Measurements from ENCODE around the gene UFM1.

Gene UFM1

DNA sequence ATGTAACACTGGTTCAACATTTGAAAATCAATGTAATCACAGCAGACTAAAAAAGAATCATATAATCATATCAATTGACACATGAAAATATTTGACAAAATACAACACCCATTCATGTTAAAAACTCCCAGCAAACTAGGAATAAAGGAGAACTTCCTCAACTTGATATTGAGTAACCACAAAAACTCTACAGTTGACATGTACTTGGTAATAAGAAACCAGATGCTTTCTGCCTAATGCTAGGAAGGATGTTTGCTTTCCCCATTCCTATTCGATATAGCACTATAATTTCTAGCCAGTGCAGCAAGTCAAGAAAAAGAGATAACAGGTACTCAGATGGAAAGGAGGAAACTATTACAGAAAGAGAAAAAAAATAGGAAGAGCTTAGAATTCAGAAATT is 26.9 kb downstream of the UFM1 start:
- no peaks in the 10 kb centered on the region for H4K20me1 ChIP-seq
- no peak for TF ChIP-seq Cebpa-rat (IDR thresholded peaks at IDR 0.05)
- peak overlapping the region in 5 of 11 experiments; percentile 8 to 43 (median 29); a peak in 10 of 22 replicates for H3K4me2 ChIP-seq
- H3K36me3 ChIP-seq = no peaks in the 10 kb centered on the region
- no peak overlapping the region for H3K9ac ChIP-seq
- peaks cover 0 to 12% (median 10%) of the 10 kb centered on the region in 10 experiments; a peak in 15 of 20 replicates for H3K4me1 ChIP-seq
- no peaks in the 10 kb centered on the region for H3K27me3 ChIP-seq
- H3K4me3 ChIP-seq = no peak overlapping the region
- H3K9me3 ChIP-seq (replicated peaks in 1 of 11) = peaks cover 0 to 7% (median 4%) of the 10 kb centered on the region in 11 experiments; a peak in 3 of 22 replicates
- H3K27ac ChIP-seq = no peak overlapping the region; a peak in 1 of 22 replicates

DNA sequence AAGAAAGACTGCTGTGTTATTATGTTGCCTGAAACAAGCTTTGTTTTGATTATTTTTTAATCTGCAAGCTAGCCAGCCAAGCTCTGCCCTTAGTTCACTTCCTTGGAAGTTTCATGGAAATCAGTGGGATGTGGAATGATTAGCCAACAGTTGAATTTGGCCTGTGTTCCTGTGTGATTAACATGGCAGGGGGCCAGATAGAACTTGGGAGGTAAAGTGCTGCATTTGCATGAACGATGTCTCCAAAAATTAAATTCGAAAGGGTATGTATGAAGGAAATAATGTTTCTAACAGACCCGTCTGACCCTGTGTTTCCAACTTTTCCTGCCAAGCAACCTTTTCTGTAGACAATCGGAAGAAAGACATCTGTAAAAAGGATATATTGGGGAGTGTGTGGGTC is 32.2 kb downstream of the UFM1 start:
- no peak overlapping the region for H3K4me2 ChIP-seq
- no peak overlapping the region for H3K4me3 ChIP-seq
- H3K9me3 ChIP-seq (replicated peaks in 1 of 11) = no peaks in the 10 kb centered on the region
- H3K36me3 ChIP-seq = no peaks in the 10 kb centered on the region
- H3K27me3 ChIP-seq = no peaks in the 10 kb centered on the region
- H3K27ac ChIP-seq = no peak overlapping the region
- H4K20me1 ChIP-seq = no peaks in the 10 kb centered on the region
- no peak for TF ChIP-seq Cebpa-rat (IDR thresholded peaks at IDR 0.05)
- no peak overlapping the region for H3K9ac ChIP-seq
- H3K4me1 ChIP-seq = peaks cover 0 to 3% (median 2%) of the 10 kb centered on the region in 10 experiments; a peak in 11 of 20 replicates

DNA sequence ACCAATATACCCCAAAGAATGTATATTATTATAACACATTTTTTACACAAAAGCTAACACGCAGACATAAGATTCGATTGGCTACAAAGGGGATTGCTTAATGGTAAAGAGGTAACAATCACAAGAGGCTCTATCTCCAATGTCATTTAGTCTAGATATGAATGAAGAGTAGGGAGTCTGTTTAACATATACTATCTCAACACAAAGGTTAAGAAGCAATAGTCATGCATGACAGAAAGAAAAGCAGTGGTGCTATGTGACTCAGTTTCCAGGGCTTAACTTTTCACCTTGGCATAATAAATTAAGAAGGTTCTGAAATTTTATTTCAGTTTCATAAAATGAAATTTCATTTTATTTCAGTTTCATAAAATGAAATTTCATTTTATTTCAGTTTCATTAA is 33.3 kb downstream of the UFM1 start:
- Histone ChIP-seq H3K4me3 (no peak overlapping the region), H3K36me3 (no peaks in the 10 kb centered on the region), H3K4me2 (no peak overlapping the region), H3K4me1 (no peaks in the 10 kb centered on the region; a peak in 1 of 20 replicates), H3K9ac (no peak overlapping the region), H3K9me3 (replicated peaks in 1 of 11) (no peaks in the 10 kb centered on the region), H3K27ac (no peak overlapping the region), H4K20me1 (no peaks in the 10 kb centered on the region), H3K27me3 (no peaks in the 10 kb centered on the region)
- no peak for TF ChIP-seq Cebpa-rat (IDR thresholded peaks at IDR 0.05)

DNA sequence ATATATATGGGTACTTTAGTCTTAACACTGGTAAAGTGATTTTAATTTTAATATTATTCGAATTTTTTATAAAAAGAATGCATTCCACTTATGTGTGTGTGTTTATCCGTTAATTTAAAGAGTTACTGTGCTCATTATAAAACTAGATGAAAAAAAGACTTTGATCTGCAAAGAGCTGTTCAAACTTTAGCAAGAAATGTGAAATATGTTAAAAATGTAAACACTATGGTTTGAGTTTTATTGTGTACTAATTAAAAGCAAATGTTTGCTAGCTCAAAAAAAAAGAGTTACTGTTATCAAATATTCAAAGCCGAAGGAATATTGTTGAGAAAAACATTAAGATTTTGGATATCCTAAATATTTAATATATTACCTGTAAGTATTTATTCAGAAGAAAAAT is 34.5 kb downstream of the UFM1 start:
- H4K20me1 ChIP-seq = no peaks in the 10 kb centered on the region
- H3K4me2 ChIP-seq = no peak overlapping the region
- no peaks in the 10 kb centered on the region for H3K36me3 ChIP-seq
- no peaks in the 10 kb centered on the region; a peak in 1 of 20 replicates for H3K4me1 ChIP-seq
- H3K4me3 ChIP-seq = no peak overlapping the region
- no peak overlapping the region for H3K27ac ChIP-seq
- TF ChIP-seq Cebpa-rat (IDR thresholded peaks at IDR 0.05) = no peak
- no peak overlapping the region for H3K9ac ChIP-seq
- H3K27me3 ChIP-seq = no peaks in the 10 kb centered on the region
- no peaks in the 10 kb centered on the region for H3K9me3 ChIP-seq (replicated peaks in 1 of 11)

DNA sequence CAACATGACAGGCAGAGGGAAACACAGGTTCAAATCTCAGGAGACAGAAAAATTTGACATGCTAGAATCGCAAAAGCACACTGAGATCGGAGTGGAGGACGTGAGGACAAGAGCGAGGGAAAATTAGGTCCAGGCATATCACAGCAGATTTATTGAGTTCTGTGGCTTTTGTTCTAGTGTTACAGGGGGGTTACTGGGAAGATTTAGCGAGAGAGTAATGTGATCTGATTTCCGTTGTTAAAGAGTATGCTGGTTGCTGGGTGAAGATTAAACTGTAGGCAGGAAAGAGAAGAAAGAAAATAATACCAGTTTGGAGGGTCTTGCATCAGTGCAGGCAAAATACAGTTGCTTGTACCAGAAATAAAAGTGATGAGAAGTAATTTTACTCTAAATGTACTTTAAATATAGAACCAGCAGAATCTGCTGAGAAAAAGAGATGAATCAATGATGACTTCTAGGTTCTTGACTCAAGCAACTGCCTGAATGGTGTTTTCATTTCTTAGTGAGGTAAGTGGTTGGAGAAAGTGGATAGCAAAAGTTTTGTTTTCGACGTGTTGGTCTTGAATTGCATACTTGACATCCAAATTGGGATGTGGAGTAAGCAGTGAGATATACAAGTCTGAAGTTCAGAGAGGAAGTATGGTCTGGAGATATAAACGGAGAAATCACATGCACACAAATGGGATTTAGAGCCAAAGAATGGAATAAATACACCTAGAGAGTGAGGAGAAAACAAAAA is 35.7 kb downstream of the UFM1 start:
- H4K20me1 ChIP-seq = no peaks in the 10 kb centered on the region
- no peaks in the 10 kb centered on the region for H3K36me3 ChIP-seq
- no peak for TF ChIP-seq Cebpa-rat (IDR thresholded peaks at IDR 0.05)
- H3K9me3 ChIP-seq (replicated peaks in 1 of 11) = peaks cover 0 to 3% (median 2%) of the 10 kb centered on the region in 11 experiments; a peak in 15 of 22 replicates
- no peak overlapping the region for H3K27ac ChIP-seq
- H3K4me1 ChIP-seq = no peaks in the 10 kb centered on the region; a peak in 1 of 20 replicates
- no peak overlapping the region for H3K4me2 ChIP-seq
- no peak overlapping the region for H3K9ac ChIP-seq
- H3K4me3 ChIP-seq = no peak overlapping the region
- no peaks in the 10 kb centered on the region for H3K27me3 ChIP-seq

DNA sequence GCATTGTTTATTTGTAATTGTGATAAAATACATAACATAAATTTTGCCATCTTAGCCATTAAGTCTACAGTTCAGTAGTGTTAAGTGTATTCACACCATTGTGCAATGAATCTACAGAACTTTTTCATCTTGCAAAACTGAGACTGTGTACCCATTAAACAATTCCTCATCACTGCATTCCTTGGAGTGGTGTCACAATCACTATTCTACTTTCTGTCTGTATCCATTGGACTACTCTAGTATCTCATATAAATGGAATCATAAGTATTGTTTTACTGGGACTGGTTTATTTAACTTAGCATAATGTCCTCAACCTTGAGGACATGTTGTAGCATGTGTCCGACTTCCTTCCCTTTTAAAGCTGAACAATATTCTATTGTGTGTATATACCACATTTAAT is 36.8 kb downstream of the UFM1 start:
- no peak for TF ChIP-seq Cebpa-rat (IDR thresholded peaks at IDR 0.05)
- no peaks in the 10 kb centered on the region for H4K20me1 ChIP-seq
- no peaks in the 10 kb centered on the region for H3K27me3 ChIP-seq
- H3K9ac ChIP-seq = no peak overlapping the region
- no peak overlapping the region for H3K27ac ChIP-seq
- H3K4me2 ChIP-seq = no peak overlapping the region
- peaks cover 6 to 13% (median 9%) of the 10 kb centered on the region in 11 experiments; a peak in 19 of 22 replicates for H3K9me3 ChIP-seq (replicated peaks in 1 of 11)
- no peaks in the 10 kb centered on the region for H3K36me3 ChIP-seq
- peaks cover 0 to 4% (median 3%) of the 10 kb centered on the region in 10 experiments; a peak in 16 of 20 replicates for H3K4me1 ChIP-seq
- H3K4me3 ChIP-seq = no peak overlapping the region

DNA sequence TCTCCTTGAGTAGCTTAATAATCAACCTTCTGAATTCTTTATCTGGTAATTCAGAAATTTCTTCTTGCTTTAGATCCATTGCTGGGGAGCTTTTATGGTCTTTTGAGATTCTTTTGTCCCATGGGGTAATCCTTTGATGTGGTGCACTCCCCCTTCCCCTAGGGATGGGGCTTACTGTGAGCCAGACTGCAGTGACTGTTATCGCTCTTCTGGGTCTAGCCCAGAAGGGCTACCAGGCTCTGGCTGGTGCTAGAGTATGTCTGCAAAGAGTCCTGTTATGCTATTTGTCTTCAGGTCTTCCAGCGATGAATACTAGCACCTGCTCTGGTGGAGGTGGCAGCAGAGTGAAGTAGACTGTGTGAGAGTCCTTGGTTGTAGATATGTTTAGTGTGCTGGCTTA is 41.7 kb downstream of the UFM1 start:
- Histone ChIP-seq H3K27me3 (no peaks in the 10 kb centered on the region), H3K4me3 (no peak overlapping the region), H3K9me3 (replicated peaks in 1 of 11) (peaks cover 8 to 14% (median 10%) of the 10 kb centered on the region in 11 experiments; a peak in 20 of 22 replicates), H4K20me1 (no peaks in the 10 kb centered on the region), H3K36me3 (no peaks in the 10 kb centered on the region), H3K9ac (no peak overlapping the region), H3K4me2 (peak overlapping the region in 9 of 11 experiments; percentile 16 to 62 (median 56); a peak in 16 of 22 replicates), H3K4me1 (peaks cover 0 to 12% (median 9%) of the 10 kb centered on the region in 10 experiments; a peak in 16 of 20 replicates), H3K27ac (no peak overlapping the region)
- no peak for TF ChIP-seq Cebpa-rat (IDR thresholded peaks at IDR 0.05)

DNA sequence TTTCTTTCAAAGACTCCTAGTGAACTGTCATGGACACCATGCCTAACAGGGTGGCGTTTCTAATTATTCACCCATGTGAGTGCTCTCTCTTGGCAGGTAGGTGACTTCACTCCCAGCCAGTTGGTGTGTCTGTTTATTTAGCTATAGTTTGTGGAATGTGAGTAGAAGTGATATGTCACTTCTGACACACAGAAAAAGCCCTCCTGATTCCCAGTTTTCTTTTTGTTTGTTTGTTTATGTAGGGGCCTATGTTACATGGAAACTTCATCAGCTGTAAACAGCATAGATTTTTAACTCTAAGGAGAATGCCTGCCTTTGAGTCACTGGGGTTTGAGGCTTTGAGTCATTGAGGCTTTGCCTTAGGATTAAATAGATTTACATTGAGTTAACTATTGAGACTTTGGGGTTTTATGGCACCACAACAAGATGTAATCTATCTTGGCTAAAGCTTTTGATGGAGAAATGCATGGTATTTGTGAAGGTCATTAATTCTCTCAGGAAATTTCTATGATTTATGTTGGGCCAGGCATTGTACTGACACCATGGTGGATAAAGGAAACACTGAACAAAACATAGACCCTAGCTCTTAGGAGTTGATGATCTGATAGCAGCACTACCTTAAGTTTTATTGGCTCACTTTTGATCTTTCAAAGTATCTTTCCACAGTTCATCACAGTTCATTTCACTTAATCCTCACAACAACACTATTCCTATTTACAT is 45.3 kb downstream of the UFM1 start:
- H3K27ac ChIP-seq = 0 out of 22 replicates have a peak overlapping the region, but pooled peaks of 1 of the 11 experiments have one; percentile 12
- no peaks in the 10 kb centered on the region for H3K36me3 ChIP-seq

DNA sequence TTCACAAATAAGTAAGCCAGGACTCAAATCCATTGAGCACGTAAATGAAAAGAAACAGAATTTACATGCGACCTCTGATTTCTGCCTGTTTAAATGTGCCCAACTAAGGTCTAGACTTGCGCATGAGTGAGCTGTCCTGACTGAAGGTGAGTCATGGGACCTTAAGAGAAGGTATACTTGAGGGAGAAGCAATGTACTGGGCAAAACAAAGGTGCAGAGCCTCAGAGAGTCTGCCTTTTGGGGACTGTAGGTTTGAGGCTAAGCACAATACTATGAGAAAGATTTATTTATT is 45.8 kb downstream of the UFM1 start:
- Histone ChIP-seq H3K36me3 (no peaks in the 10 kb centered on the region), H3K4me2 (no peak overlapping the region), H3K4me1 (peaks cover 11 to 37% (median 26%) of the 10 kb centered on the region in 10 experiments), H4K20me1 (no peaks in the 10 kb centered on the region), H3K27ac (0 out of 22 replicates have a peak overlapping the region, but pooled peaks of 1 of the 11 experiments have one; percentile 12), H3K9me3 (replicated peaks in 1 of 11) (peaks cover 5 to 12% (median 8%) of the 10 kb centered on the region in 11 experiments; a peak in 20 of 22 replicates), H3K4me3 (no peak overlapping the region), H3K27me3 (no peaks in the 10 kb centered on the region), H3K9ac (no peak overlapping the region)
- no peak for TF ChIP-seq Cebpa-rat (IDR thresholded peaks at IDR 0.05)

More for the DNA sequence above, 45.3 kb downstream of the UFM1 start:
- no peak for TF ChIP-seq Cebpa-rat (IDR thresholded peaks at IDR 0.05)
- H3K9me3 ChIP-seq (replicated peaks in 1 of 11) = peaks cover 8 to 14% (median 10%) of the 10 kb centered on the region in 11 experiments; a peak in 20 of 22 replicates
- H3K4me1 ChIP-seq = peaks cover 11 to 32% (median 21%) of the 10 kb centered on the region in 10 experiments
- no peaks in the 10 kb centered on the region for H3K27me3 ChIP-seq
- H4K20me1 ChIP-seq = no peaks in the 10 kb centered on the region
- H3K4me2 ChIP-seq = no peak overlapping the region
- no peak overlapping the region for H3K4me3 ChIP-seq
- H3K9ac ChIP-seq = no peak overlapping the region

Data from BLaER1 treated with 17β-estradiol and CSF1 and Interleukin-3, amounts not matched to agents 10 nM and 100 nM (cell line).